IPS-NIHi11 (cell line): ENCODE results near the gene SPRYD3.
"Not testable (repeated sequence)": the region's sequence is repeated elsewhere in the genome, so short reads cannot be mapped to it uniquely, and the experiment has no call there.

ENCODE experiments used
- DNase-seq: peaks from one replicate; pipeline ENCODE4 v3.0.0; 2012; ENCODE audit warnings: mixed read lengths, low spot score

SPRYD3 gene

GRCh38 chr12:53079226-53080117 is at the start of gene SPRYD3:
SPRYD3 (minus strand) TSS chr12:53079390; CDS start chr12:53079333, 57 bp downstream.
- peak; percentile 100 for DNase-seq

- no peak for DNase-seq
These were observed 48.0 kb upstream of the SPRYD3 start for GRCh38 chr12:53127169-53127568.

- DNase-seq, result no peak
These were observed 45.1 kb upstream of the SPRYD3 start for GRCh38 chr12:53124352-53124723.

GRCh38 chr12:53123578-53124351 is 44.6 kb upstream of the SPRYD3 start:
- DNase-seq, result peak; percentile 24

- DNase-seq, result peak; percentile 8
These were observed 43.8 kb upstream of the SPRYD3 start for GRCh38 chr12:53122961-53123468.

- peak; percentile 7 for DNase-seq
These were observed 41.7 kb upstream of the SPRYD3 start for GRCh38 chr12:53120685-53121525.

GRCh38 chr12:53118751-53119300 is 39.6 kb upstream of the SPRYD3 start:
- DNase-seq, result no peak

GRCh38 chr12:53115891-53116648 is 36.9 kb upstream of the SPRYD3 start:
- DNase-seq, result no peak

- peak; percentile 86 for DNase-seq
These were observed 36.1 kb upstream of the SPRYD3 start for GRCh38 chr12:53115112-53115890.

- no peak for DNase-seq
These were observed 34.8 kb upstream of the SPRYD3 start for GRCh38 chr12:53113951-53114350.

- no peak for DNase-seq
These were observed 34.0 kb upstream of the SPRYD3 start for GRCh38 chr12:53113136-53113705.

GRCh38 chr12:53112431-53112830 is 33.2 kb upstream of the SPRYD3 start:
- not testable (repeated sequence) for DNase-seq

- DNase-seq, result no peak
These were observed 27.9 kb upstream of the SPRYD3 start for GRCh38 chr12:53107122-53107521.

GRCh38 chr12:53105712-53106439 is 26.7 kb upstream of the SPRYD3 start:
- no peak for DNase-seq

GRCh38 chr12:53105256-53105655 is 26.1 kb upstream of the SPRYD3 start:
- DNase-seq, result no peak

GRCh38 chr12:53103860-53104305 is 24.7 kb upstream of the SPRYD3 start:
- DNase-seq, result no peak

GRCh38 chr12:53102883-53103807 is 24.0 kb upstream of the SPRYD3 start, which contains the start of gene SOAT2:
SOAT2 (plus strand) TSS chr12:53103486; CDS start chr12:53103578, 92 bp downstream.
- DNase-seq, result peak; percentile 15
